GM23338 (cell line): ENCODE measurements around the gene TARP.

Source experiments
- ATAC-seq: fragments of 200-7000 bp; cut with Tn5 transposase; 3 replicates; pipeline ENCODE4 v1.9.1; 2020
- DNase-seq: peaks from one replicate; pipeline ENCODE4 v3.0.0-alpha.2; 2015; ENCODE audit warnings: low spot score
- H2AFZ ChIP-seq: fragments of 200-600 bp; sonication (generic); 2 replicates; pipeline ENCODE4 v1.8.0; 2016; ENCODE audit warnings: antibody characterized with exemption, mild to moderate bottlenecking, moderate library complexity
- H3F3A ChIP-seq: fragments of 200-600 bp; sonication (generic); replicated peaks from 2 replicates; pipeline ENCODE4 v1.8.0; 2017; ENCODE audit warnings: antibody characterized with exemption, mixed run types, low read depth
- H3K27ac ChIP-seq: fragments of 200-600 bp; sonication (generic); 2 replicates; pipeline ENCODE4 v1.6.1; 2016; ENCODE audit warnings: low read depth
- H3K27me3 ChIP-seq: fragments of 200-600 bp; sonication (generic); 2 replicates; pipeline ENCODE4 v1.8.0; 2016; ENCODE audit warnings: mild to moderate bottlenecking, mixed run types, moderate library complexity; ENCODE audit not compliant: insufficient read depth
- H3K36me3 ChIP-seq: fragments of 200-600 bp; sonication (generic); 2 replicates; pipeline ENCODE4 v1.8.0; 2016; ENCODE audit warnings: mild to moderate bottlenecking; ENCODE audit not compliant: insufficient read depth
- H3K4me1 ChIP-seq: fragments of 200-600 bp; sonication (generic); 2 replicates; pipeline ENCODE4 v1.8.0; 2016; ENCODE audit warnings: mild to moderate bottlenecking, moderate library complexity; ENCODE audit not compliant: insufficient read depth
- H3K4me2 ChIP-seq: fragments of 200-600 bp; sonication (generic); 2 replicates; pipeline ENCODE4 v1.7.1; 2017; ENCODE audit warnings: mixed run types
- H3K4me3 ChIP-seq: fragments of 200-600 bp; sonication (generic); 2 replicates; pipeline ENCODE4 v1.6.1; 2016; ENCODE audit warnings: mixed run types
- H3K79me2 ChIP-seq: fragments of 200-600 bp; sonication (generic); replicated peaks from 2 replicates; pipeline ENCODE4 v1.8.0; 2017; ENCODE audit warnings: mild to moderate bottlenecking; ENCODE audit not compliant: insufficient read depth
- H3K9me2 ChIP-seq: fragments of 200-600 bp; sonication (generic); 2 replicates; pipeline ENCODE4 v1.8.0; 2017; ENCODE audit not compliant: insufficient read depth
- H4K20me1 ChIP-seq: fragments of 200-600 bp; sonication (generic); replicated peaks from 2 replicates; pipeline ENCODE4 v1.8.0; 2017; ENCODE audit warnings: mild to moderate bottlenecking; ENCODE audit not compliant: insufficient read depth
- H3K27ac Mint-ChIP-seq: 2 replicates; pipeline ENCODE4 v1.8.0; 2020; ENCODE audit warnings: inconsistent platforms, mild to moderate bottlenecking, moderate library complexity, mixed read lengths
- H3K27me3 Mint-ChIP-seq: 3 replicates; pipeline ENCODE4 v1.8.0; 2022; ENCODE audit warnings: low read depth, mild to moderate bottlenecking, moderate library complexity, mixed read lengths, inconsistent platforms; ENCODE audit not compliant: insufficient read depth, poor library complexity
- H3K36me3 Mint-ChIP-seq: 3 replicates; pipeline ENCODE4 v1.8.0; 2021; ENCODE audit warnings: low read depth, mild to moderate bottlenecking, inconsistent platforms, moderate library complexity, mixed read lengths
- H3K4me1 Mint-ChIP-seq: 3 replicates; pipeline ENCODE4 v1.8.0; 2020; ENCODE audit warnings: mild to moderate bottlenecking, inconsistent platforms, mixed read lengths
- H3K4me3 Mint-ChIP-seq: 3 replicates; pipeline ENCODE4 v1.8.0; 2021; ENCODE audit warnings: moderate library complexity, mild to moderate bottlenecking, inconsistent platforms, mixed read lengths
- H3K9me3 Mint-ChIP-seq: 3 replicates; pipeline ENCODE4 v1.8.0; 2020; ENCODE audit warnings: moderate library complexity, mild to moderate bottlenecking, inconsistent platforms, mixed read lengths
- CREB1 ChIP-seq: fragments of 250-450 bp; sonication (Bioruptor Pico); IDR thresholded peaks from 2 replicates; pipeline ENCODE4 v1.5.0; 2020; ENCODE audit warnings: low read depth, mild to moderate bottlenecking, moderate library complexity
- CTCF ChIP-seq, 2 experiments: fragments of 200-600 bp in 1 of 2; sonication (generic) in 1 of 2; conservative IDR thresholded peaks; 2 replicates each; pipeline versions ENCODE4 v1.5.1 to v1.6.1; 2016 to 2017; ENCODE audit warnings: antibody characterized with exemption in 2 of 2, low read depth in 2 of 2, mild to moderate bottlenecking in 2 of 2, moderate library complexity in 1 of 2
- ETS1 ChIP-seq: IDR thresholded peaks from 2 replicates; pipeline ENCODE4 v1.6.1; 2016; ENCODE audit warnings: antibody characterized with exemption
- EZH2phosphoT487 ChIP-seq: fragments of 200-600 bp; sonication (generic); IDR thresholded peaks from one replicate; pipeline ENCODE4 v1.8.1; 2018; ENCODE audit warnings: antibody characterized with exemption; ENCODE audit not compliant: unreplicated experiment
- JUNB ChIP-seq: IDR thresholded peaks from one replicate; pipeline ENCODE4 v1.6.1; 2016; ENCODE audit warnings: antibody characterized with exemption; ENCODE audit not compliant: unreplicated experiment
- NANOG ChIP-seq: IDR thresholded peaks from 2 replicates; pipeline ENCODE4 v1.6.1; 2016; ENCODE audit warnings: antibody characterized with exemption, borderline replicate concordance
- REST ChIP-seq: IDR thresholded peaks from one replicate; pipeline ENCODE4 v1.6.1; 2018; ENCODE audit warnings: antibody characterized with exemption; ENCODE audit not compliant: unreplicated experiment
- STAT1 ChIP-seq: IDR thresholded peaks from one replicate; pipeline ENCODE4 v1.6.1; 2016; ENCODE audit warnings: antibody characterized with exemption; ENCODE audit not compliant: unreplicated experiment
- ZNF114 ChIP-seq: fragments of 250-450 bp; sonication (Bioruptor Pico); IDR thresholded peaks from 2 replicates; pipeline ENCODE4 v1.5.0; 2020; ENCODE audit warnings: mild to moderate bottlenecking, moderate library complexity
- ZNF331 ChIP-seq: fragments of 250-450 bp; sonication (Bioruptor Pico); IDR thresholded peaks from 2 replicates; pipeline ENCODE4 v1.5.0; 2020; ENCODE audit warnings: low read depth, mild to moderate bottlenecking, moderate library complexity

TARP gene

GRCh38 chr7:38296059-38296857 lies 22.8 kb upstream of the TARP start:
- Mint-ChIP-seq H3K4me1 (no peaks in the 10 kb centered on the region), H3K36me3 (no peaks in the 10 kb centered on the region), H3K4me3 (no peak overlapping the region), H3K27ac (no peak overlapping the region), H3K9me3 (no peaks in the 10 kb centered on the region), H3K27me3 (peaks cover 2% of the 10 kb centered on the region)
- H3F3A ChIP-seq, result no peaks in the 10 kb centered on the region
- no peak overlapping the region for H3K27ac ChIP-seq
- H3K4me2 ChIP-seq, result no peak overlapping the region
- no peaks in the 10 kb centered on the region for H3K27me3 ChIP-seq
- H3K4me1 ChIP-seq, result no peaks in the 10 kb centered on the region
- H3K9me2 ChIP-seq, result no peaks in the 10 kb centered on the region
- no peaks in the 10 kb centered on the region for H4K20me1 ChIP-seq
- no peaks in the 10 kb centered on the region for H3K79me2 ChIP-seq
- DNase-seq (no peak), ATAC-seq (no peak)
- no peak overlapping the region for H3K4me3 ChIP-seq
- H2AFZ ChIP-seq, result no peak overlapping the region
- H3K36me3 ChIP-seq, result no peaks in the 10 kb centered on the region
- TF ChIP-seq CTCF (conservative IDR thresholded peaks at IDR 0.05; ENCODE audit: low read depth in 2 of 2) (no peak), ZNF331 (CRISPR knock-in tag) (no peak), NANOG (no peak), ZNF114 (CRISPR knock-in tag) (no peak)

DNA sequence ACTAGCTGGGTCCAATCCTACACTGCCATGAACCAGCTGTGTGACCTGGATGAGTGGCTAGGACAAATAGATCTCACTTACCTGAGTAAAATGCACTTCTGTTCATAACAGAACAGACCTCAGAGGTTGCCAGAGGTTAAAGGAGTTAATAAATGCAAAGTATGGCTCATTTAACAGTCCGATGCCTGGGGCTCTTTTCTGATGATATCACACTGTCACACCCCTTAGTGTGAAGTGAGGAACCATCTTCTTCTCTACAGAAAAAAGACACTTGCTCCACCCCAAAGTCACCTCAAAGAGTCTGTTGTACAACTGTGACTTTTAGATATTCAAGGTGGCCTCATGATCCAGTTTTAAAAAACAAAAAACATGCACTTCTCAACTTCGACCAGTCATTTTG lies 21.5 kb upstream of the TARP start:
- H3K9me3 Mint-ChIP-seq, result no peaks in the 10 kb centered on the region
- Histone ChIP-seq H3F3A (no peaks in the 10 kb centered on the region), H3K4me3 (no peak overlapping the region), H3K79me2 (no peaks in the 10 kb centered on the region), H3K27ac (no peak overlapping the region), H3K4me2 (no peak overlapping the region), H2AFZ (no peak overlapping the region), H3K27me3 (no peaks in the 10 kb centered on the region), H3K9me2 (no peaks in the 10 kb centered on the region), H4K20me1 (no peaks in the 10 kb centered on the region), H3K4me1 (no peaks in the 10 kb centered on the region), H3K36me3 (no peaks in the 10 kb centered on the region)
- no peaks in the 10 kb centered on the region for H3K36me3 Mint-ChIP-seq
- H3K4me1 Mint-ChIP-seq, result no peaks in the 10 kb centered on the region
- no peak overlapping the region for H3K27ac Mint-ChIP-seq
- H3K4me3 Mint-ChIP-seq, result no peak overlapping the region
- ATAC-seq, result no peak
- no peak for DNase-seq
- no peaks in the 10 kb centered on the region for H3K27me3 Mint-ChIP-seq
- TF ChIP-seq JUNB (no peak), ETS1 (no peak), REST (no peak), NANOG (no peak), EZH2phosphoT487 (no peak), STAT1 (no peak), CREB1 (CRISPR knock-in tag) (no peak)
